Fibroblast of lung (primary cell): ENCODE measurements around the gene MOCS2. TPM values are rescaled to one million over a fixed set of nuclear protein-coding genes. Genes with fewer than 3 reads are reported as not detected.

Experiments
- DNase-seq, 2 donors: peaks; one replicate each; pipeline versions ENCODE4 v3.0.0 to v3.0.0-alpha.2; 2010; ENCODE audit warnings: low read depth in 2 of 2
- H2AFZ ChIP-seq: 2 replicates; pipeline ENCODE4 v1.5.1; 2012; ENCODE audit warnings: low read length, control low read depth, inconsistent platforms
- H3K27ac ChIP-seq: 2 replicates; pipeline ENCODE4 v1.5.1; 2011; ENCODE audit warnings: low read length, control low read depth; ENCODE audit not compliant: insufficient read depth
- H3K27me3 ChIP-seq: 2 replicates; pipeline ENCODE4 v1.5.1; 2011; ENCODE audit warnings: mild to moderate bottlenecking, low read length; ENCODE audit not compliant: control insufficient read depth, insufficient read depth
- H3K36me3 ChIP-seq: 2 replicates; pipeline ENCODE4 v1.5.1; 2011; ENCODE audit warnings: low read length; ENCODE audit not compliant: control insufficient read depth, insufficient read depth
- H3K4me1 ChIP-seq: 2 replicates; pipeline ENCODE4 v1.5.1; 2011; ENCODE audit warnings: low read length; ENCODE audit not compliant: control insufficient read depth, insufficient read depth; ENCODE audit errors: extremely low read depth
- H3K4me2 ChIP-seq: 2 replicates; pipeline ENCODE4 v1.5.1; 2011; ENCODE audit warnings: low read length, control low read depth; ENCODE audit not compliant: insufficient read depth; ENCODE audit errors: extremely low read depth
- H3K4me3 ChIP-seq, 4 experiments: fragments of 200-600 bp in 1 of 4; sonication (generic) in 1 of 4; replicated peaks in 1 of 4; 2 replicates each; pipeline ENCODE4 v1.5.1; 2011 to 2016; ENCODE audit warnings: low read length in 4 of 4, low read depth in 3 of 4, mild to moderate bottlenecking in 3 of 4, control low read depth in 2 of 4, inconsistent platforms in 1 of 4, mixed read lengths in 1 of 4; ENCODE audit not compliant: insufficient read depth in 1 of 4; ENCODE audit errors: control extremely low read depth in 1 of 4
- H3K79me2 ChIP-seq: 2 replicates; pipeline ENCODE4 v1.5.1; 2012; ENCODE audit warnings: mild to moderate bottlenecking, low read length, inconsistent platforms; ENCODE audit not compliant: control insufficient read depth, insufficient read depth
- H3K9ac ChIP-seq: 2 replicates; pipeline ENCODE4 v1.5.1; 2011; ENCODE audit warnings: mild to moderate bottlenecking, low read length, control low read depth; ENCODE audit not compliant: insufficient read depth
- H3K9me3 ChIP-seq: 2 replicates; pipeline ENCODE4 v1.5.1; 2012; ENCODE audit warnings: low read depth, low read length; ENCODE audit not compliant: control insufficient read depth, insufficient read depth
- H4K20me1 ChIP-seq: 2 replicates; pipeline ENCODE4 v1.5.1; 2011; ENCODE audit warnings: low read length; ENCODE audit not compliant: control insufficient read depth, insufficient read depth; ENCODE audit errors: extremely low read depth
- EZH2 ChIP-seq: IDR thresholded peaks from 2 replicates; pipeline ENCODE4 v1.5.1; 2012; ENCODE audit warnings: low read length, control low read depth, mild to moderate bottlenecking; ENCODE audit errors: missing control alignments
- polyA plus RNA-seq, 2 donors: library from polyadenylated mRNA; depleted of rRNA in 1 of 2; stranded (reverse) in 1 of 2; unstranded in 1 of 2; fragments of >200 nt; gene quantifications; 2 replicates each; pipeline ENCODE4 v1.2.1, GENCODE V29; 2011 to 2012; ENCODE audit warnings: missing spikeins in 1 of 2
- total RNA-seq: library from RNA; depleted of rRNA; stranded (reverse); fragments of >200 nt; gene quantifications from 2 replicates; pipeline ENCODE4 v1.2.1, GENCODE V29; 2014
- TF ChIP-seq, protein P1 (sequence below), 2 donors: IDR thresholded peaks in 1 of 2; conservative IDR thresholded peaks in 1 of 2; 1 replicate in 1 of 2; 2 replicates in 1 of 2; pipeline ENCODE4 v1.5.1; 2011 to 2012; ENCODE audit warnings: low read length in 2 of 2, control low read depth in 1 of 2, inconsistent platforms in 1 of 2, low read depth in 1 of 2, mild to moderate bottlenecking in 1 of 2

Gene MOCS2
- total and polyA plus RNA-seq, 2 donors (not counting 1 experiment from before 2014, with no cell fraction given): 44.4 to 122 TPM

DNA sequence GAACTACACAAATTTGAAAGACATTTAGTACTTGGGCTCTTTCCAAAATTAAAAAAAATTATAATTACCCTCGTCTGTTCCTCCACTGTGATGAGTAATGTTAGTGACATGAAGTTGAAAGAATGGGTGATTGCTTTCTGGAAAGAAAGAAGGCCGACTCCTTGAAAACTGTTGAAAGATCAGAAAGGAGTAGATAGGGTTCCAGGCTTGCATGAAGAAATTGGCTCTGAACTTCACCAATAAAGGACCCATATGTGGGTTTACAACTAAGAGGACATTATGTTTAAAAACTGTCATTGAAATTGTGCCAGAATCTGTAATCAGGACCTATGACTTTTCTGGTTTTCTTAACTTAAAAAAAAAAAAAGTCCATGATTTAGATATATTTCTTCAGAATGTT, 20.7 kb upstream of the MOCS2 start:
- no peak overlapping the region for H3K4me2 ChIP-seq

DNA sequence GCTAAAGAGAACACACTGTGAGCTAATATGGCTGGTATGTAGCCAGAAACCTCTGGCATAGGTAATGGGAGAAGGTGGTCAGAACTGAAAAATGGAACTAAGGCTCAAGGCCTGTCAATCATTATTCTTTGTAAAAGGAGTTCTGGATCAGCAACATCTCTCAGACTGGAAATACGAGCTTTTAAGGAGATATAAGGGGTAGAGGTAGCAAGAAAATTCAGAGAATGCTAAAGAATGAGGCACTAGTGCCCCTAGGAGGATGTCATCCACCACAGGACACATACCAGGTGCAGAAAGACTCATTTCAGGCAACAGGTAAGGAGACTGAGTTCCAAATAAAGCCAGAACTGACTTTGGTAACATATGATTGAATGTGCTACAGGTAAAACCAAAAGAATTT, 18.9 kb upstream of the MOCS2 start:
- Histone ChIP-seq H3K4me1 (peaks cover 6% of the 10 kb centered on the region), H4K20me1 (no peaks in the 10 kb centered on the region), H2AFZ (no peak overlapping the region), H3K36me3 (no peaks in the 10 kb centered on the region), H3K79me2 (no peaks in the 10 kb centered on the region), H3K9me3 (no peaks in the 10 kb centered on the region), H3K27me3 (no peaks in the 10 kb centered on the region), H3K4me3 (no peak overlapping the region), H3K4me2 (no peak overlapping the region), H3K9ac (no peak overlapping the region), H3K27ac (no peak overlapping the region)
- TF ChIP-seq, protein P1, sequence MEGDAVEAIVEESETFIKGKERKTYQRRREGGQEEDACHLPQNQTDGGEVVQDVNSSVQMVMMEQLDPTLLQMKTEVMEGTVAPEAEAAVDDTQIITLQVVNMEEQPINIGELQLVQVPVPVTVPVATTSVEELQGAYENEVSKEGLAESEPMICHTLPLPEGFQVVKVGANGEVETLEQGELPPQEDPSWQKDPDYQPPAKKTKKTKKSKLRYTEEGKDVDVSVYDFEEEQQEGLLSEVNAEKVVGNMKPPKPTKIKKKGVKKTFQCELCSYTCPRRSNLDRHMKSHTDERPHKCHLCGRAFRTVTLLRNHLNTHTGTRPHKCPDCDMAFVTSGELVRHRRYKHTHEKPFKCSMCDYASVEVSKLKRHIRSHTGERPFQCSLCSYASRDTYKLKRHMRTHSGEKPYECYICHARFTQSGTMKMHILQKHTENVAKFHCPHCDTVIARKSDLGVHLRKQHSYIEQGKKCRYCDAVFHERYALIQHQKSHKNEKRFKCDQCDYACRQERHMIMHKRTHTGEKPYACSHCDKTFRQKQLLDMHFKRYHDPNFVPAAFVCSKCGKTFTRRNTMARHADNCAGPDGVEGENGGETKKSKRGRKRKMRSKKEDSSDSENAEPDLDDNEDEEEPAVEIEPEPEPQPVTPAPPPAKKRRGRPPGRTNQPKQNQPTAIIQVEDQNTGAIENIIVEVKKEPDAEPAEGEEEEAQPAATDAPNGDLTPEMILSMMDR (conservative IDR thresholded peaks at IDR 0.05 in 1 of 2, IDR thresholded peaks at IDR 0.05 in 1 of 2; ENCODE audit: low read depth in 1 of 2, low read length in 2 of 2): no peak
- no peak for TF ChIP-seq EZH2
- DNase-seq: no peak

More for the DNA sequence above, 20.7 kb upstream of the MOCS2 start:
- no peaks in the 10 kb centered on the region for H4K20me1 ChIP-seq
- H3K79me2 ChIP-seq: no peaks in the 10 kb centered on the region
- peak; percentile 31 to 44 for DNase-seq
- H2AFZ ChIP-seq: no peak overlapping the region
- H3K27me3 ChIP-seq: no peaks in the 10 kb centered on the region
- peaks cover 6% of the 10 kb centered on the region for H3K4me1 ChIP-seq
- no peak overlapping the region for H3K9ac ChIP-seq
- no peak overlapping the region for H3K27ac ChIP-seq
- H3K9me3 ChIP-seq: no peaks in the 10 kb centered on the region
- H3K4me3 ChIP-seq: no peak overlapping the region
- TF ChIP-seq EZH2: no peak
- TF ChIP-seq, protein P1 (conservative IDR thresholded peaks at IDR 0.05 in 1 of 2, IDR thresholded peaks at IDR 0.05 in 1 of 2; ENCODE audit: low read depth in 1 of 2, low read length in 2 of 2): no peak
- no peaks in the 10 kb centered on the region for H3K36me3 ChIP-seq

DNA sequence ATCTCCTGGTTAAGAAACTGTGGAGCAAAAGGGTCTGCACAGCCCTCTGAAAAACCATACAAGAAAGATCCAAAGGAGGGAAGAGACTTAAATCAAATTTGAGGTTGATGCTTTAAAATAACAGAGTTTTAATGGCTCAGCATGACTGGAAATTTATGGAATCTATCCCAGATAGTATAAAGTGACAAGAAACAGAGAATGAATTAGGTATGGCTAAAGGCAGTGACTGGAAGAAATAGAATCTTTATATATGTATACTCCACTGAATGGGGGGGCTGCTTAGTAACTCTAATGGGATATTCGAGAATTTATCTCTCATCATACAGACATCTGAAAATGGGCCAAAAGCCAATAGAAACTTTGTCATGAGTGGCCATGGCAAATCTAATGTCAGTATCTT, 17.6 kb upstream of the MOCS2 start:
- H2AFZ ChIP-seq: no peak overlapping the region
- peaks cover 6% of the 10 kb centered on the region for H3K4me1 ChIP-seq
- H3K79me2 ChIP-seq: no peaks in the 10 kb centered on the region
- no peaks in the 10 kb centered on the region for H3K27me3 ChIP-seq
- no peak overlapping the region for H3K4me2 ChIP-seq
- H3K36me3 ChIP-seq: no peaks in the 10 kb centered on the region
- no peak overlapping the region for H3K4me3 ChIP-seq
- TF ChIP-seq EZH2: no peak
- TF ChIP-seq, protein P1 (conservative IDR thresholded peaks at IDR 0.05 in 1 of 2, IDR thresholded peaks at IDR 0.05 in 1 of 2; ENCODE audit: low read depth in 1 of 2, low read length in 2 of 2): no peak
- no peak overlapping the region for H3K27ac ChIP-seq
- no peak for DNase-seq
- H3K9me3 ChIP-seq: no peaks in the 10 kb centered on the region
- no peaks in the 10 kb centered on the region for H4K20me1 ChIP-seq
- no peak overlapping the region for H3K9ac ChIP-seq
